Panc1 (cell line): ENCODE data around the gene DHCR7. TPM values are rescaled to one million over a fixed set of nuclear protein-coding genes. Genes with fewer than 3 reads are reported as not detected.

Experiments
- ATAC-seq: fragments of 200-7000 bp; cut with Tn5 transposase; 2 replicates; pipeline ENCODE4 v1.9.1; 2020; ENCODE audit warnings: mild to moderate bottlenecking, moderate library complexity
- BruUV-seq: library from RNA; stranded (reverse); fragments of 400-500 nt; replicated peaks from 2 replicates; lab custom pipeline; 2021; lab: Mats Ljungman, UMichigan
- CTCF ChIA-PET: fragments of 300-600 bp; sonication (Branson Sonifier 250); formaldehyde crosslinking; loops from one replicate; lab custom pipeline; 2022; ENCODE audit warnings: antibody characterized with exemption; lab: Charles Lee
- POLR2A ChIA-PET: fragments of 300-600 bp; sonication (Branson Sonifier 250); formaldehyde crosslinking; loops from one replicate; lab custom pipeline; 2022; ENCODE audit warnings: antibody characterized with exemption; lab: Charles Lee
- DNase-seq: peaks from one replicate; pipeline ENCODE4 v3.0.0-alpha.2; 2010; ENCODE audit warnings: low read depth, low spot score
- H3K27ac ChIP-seq: 2 replicates; pipeline ENCODE4 v1.5.1; 2011; ENCODE audit warnings: mild to moderate bottlenecking, low read length, inconsistent platforms
- H3K27me3 ChIP-seq: fragments of 200-500 bp; sonication (Bioruptor generic); 2 replicates; pipeline ENCODE4 v1.6.0; 2014; ENCODE audit warnings: low read length, inconsistent platforms; ENCODE audit not compliant: control insufficient read depth, insufficient read depth
- H3K36me3 ChIP-seq: fragments of 200-500 bp; sonication (Bioruptor generic); 2 replicates; pipeline ENCODE4 v1.5.1; 2014; ENCODE audit warnings: inconsistent platforms, mild to moderate bottlenecking, low read length, moderate library complexity; ENCODE audit not compliant: control insufficient read depth, insufficient read depth
- H3K4me1 ChIP-seq: 2 replicates; pipeline ENCODE4 v1.5.1; 2011; ENCODE audit warnings: inconsistent platforms, mild to moderate bottlenecking, low read length, moderate library complexity; ENCODE audit not compliant: control insufficient read depth, insufficient read depth
- H3K4me3 ChIP-seq, 2 experiments: 2 replicates each; pipeline ENCODE4 v1.5.1; 2011 to 2012; ENCODE audit warnings: low read depth in 2 of 2, low read length in 2 of 2, mild to moderate bottlenecking in 2 of 2, inconsistent platforms in 1 of 2, moderate library complexity in 1 of 2
- H3K9me3 ChIP-seq: fragments of 200-500 bp; sonication (Bioruptor generic); 2 replicates; pipeline ENCODE4 v1.5.1; 2014; ENCODE audit warnings: low read depth, mild to moderate bottlenecking, inconsistent platforms, low read length, moderate library complexity; ENCODE audit not compliant: control insufficient read depth, insufficient read depth
- POLR2AphosphoS5 ChIP-seq: IDR thresholded peaks from 2 replicates; pipeline ENCODE4 v1.6.1; 2012; ENCODE audit warnings: mild to moderate bottlenecking, low read depth, low read length, moderate library complexity
- TCF7L2 ChIP-seq: IDR thresholded peaks from 2 replicates; pipeline ENCODE4 v1.6.1; 2011; ENCODE audit warnings: mild to moderate bottlenecking, low read depth, low read length, inconsistent platforms
- in situ Hi-C: cut with HindIII; loops from 2 replicates; pipeline ENCODE4 v1.10.0; 2016; ENCODE audit warnings: low sequenced_read_pairs, low pct_unique_long_range_greater_than_20kb
- intact Hi-C: fragments of 100-400 bp; cut with micrococcal nuclease; formaldehyde crosslinking; loops from one replicate; pipeline ENCODE4 v1.10.0; 2022; ENCODE audit not compliant: unreplicated experiment
- total RNA-seq: library from RNA; stranded (reverse); gene quantifications from one replicate; pipeline ENCODE4 v1.2.1, GENCODE V29; 2021; ENCODE audit not compliant: unreplicated experiment
- TF ChIP-seq, protein P1 (sequence below), 2 experiments: IDR thresholded peaks; 2 replicates each; pipeline ENCODE4 v1.6.1; 2011 to 2012; ENCODE audit warnings: low read depth in 2 of 2, control low read depth in 1 of 2, low read length in 1 of 2, mild to moderate bottlenecking in 1 of 2, moderate library complexity in 1 of 2; ENCODE audit not compliant: insufficient read depth in 1 of 2
- TF ChIP-seq, protein P2 (sequence below): fragments of 450-650 bp; IDR thresholded peaks from 2 replicates; pipeline ENCODE4 v1.5.1; 2017; ENCODE audit warnings: mild to moderate bottlenecking

DHCR7 gene
- total RNA-seq, 1 experiment from 2014 or later: 356 TPM

DNA sequence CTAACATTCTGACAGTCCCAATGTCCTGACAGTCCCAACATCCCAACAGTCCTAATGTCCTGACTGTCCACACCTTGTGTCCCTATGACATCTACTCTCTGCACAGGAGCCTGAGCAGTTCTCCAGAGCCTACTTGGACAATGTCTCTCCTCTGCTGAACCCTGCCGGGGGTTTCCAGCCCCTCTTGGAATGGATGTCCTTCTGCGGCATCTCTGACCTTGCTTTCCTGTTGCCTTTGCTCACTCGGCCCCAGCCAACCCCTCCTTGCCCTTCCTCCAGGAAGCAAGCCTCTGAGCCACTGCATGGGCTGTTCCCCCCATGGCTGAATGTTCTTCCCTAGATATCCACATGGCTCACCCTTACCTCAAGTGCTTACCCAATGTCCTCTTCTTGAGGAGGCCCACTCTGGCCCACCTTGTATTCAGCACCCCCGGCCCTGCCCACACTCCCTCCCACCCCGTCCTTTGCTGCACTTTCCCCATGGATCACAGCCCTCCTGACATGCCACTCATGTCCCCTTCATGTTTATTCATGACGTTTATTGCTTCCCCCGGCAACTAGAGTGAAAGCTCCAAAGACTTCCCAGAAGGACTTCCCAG, 59.5 kb downstream of the DHCR7 start:
- no peak for ATAC-seq

DNA sequence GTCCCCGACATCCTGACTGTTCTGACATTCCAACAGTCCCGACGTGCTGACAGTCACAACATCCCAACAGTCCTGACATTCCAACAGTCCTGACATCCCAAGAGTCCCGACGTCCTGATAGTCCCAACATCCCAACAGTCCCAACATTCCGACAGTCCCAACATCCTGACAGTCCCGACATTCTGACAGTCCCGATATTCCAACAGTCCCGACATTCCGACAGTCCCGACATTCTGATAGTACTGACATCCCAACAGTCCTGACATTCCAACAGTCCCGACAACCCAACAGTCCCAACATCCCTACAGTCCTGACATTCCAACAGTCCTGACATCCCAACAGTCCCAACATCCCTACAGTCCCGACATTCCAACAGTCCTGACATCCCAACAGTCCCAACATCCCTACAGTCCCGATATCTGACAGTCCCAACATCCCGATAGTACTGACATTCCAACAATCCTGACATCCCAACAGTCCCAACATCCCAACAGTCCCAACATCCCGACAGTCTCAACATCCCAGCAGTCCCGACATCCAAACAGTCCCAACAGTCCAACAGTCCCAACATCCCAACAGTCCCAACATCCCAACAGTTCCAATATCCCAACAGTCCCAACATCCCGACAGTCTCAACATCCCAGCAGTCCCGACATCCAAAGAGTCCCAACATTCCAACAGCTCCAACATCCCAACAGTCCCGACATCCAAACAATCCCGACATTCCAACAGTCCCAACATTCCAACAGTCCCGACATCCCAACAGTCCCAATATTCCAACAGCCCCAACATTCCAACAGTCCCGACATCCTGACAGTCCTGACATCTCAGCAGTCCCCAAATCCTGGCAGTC, 60.2 kb downstream of the DHCR7 start:
- no peak for DNase-seq
- no peak for ATAC-seq
- Histone ChIP-seq H3K4me3 (no peak overlapping the region), H3K27ac (no peak overlapping the region), H3K27me3 (peaks cover 47% of the 10 kb centered on the region), H3K4me1 (no peaks in the 10 kb centered on the region), H3K36me3 (no peaks in the 10 kb centered on the region), H3K9me3 (no peaks in the 10 kb centered on the region)
- TF ChIP-seq POLR2AphosphoS5: no peak
- TF ChIP-seq, protein P1, sequence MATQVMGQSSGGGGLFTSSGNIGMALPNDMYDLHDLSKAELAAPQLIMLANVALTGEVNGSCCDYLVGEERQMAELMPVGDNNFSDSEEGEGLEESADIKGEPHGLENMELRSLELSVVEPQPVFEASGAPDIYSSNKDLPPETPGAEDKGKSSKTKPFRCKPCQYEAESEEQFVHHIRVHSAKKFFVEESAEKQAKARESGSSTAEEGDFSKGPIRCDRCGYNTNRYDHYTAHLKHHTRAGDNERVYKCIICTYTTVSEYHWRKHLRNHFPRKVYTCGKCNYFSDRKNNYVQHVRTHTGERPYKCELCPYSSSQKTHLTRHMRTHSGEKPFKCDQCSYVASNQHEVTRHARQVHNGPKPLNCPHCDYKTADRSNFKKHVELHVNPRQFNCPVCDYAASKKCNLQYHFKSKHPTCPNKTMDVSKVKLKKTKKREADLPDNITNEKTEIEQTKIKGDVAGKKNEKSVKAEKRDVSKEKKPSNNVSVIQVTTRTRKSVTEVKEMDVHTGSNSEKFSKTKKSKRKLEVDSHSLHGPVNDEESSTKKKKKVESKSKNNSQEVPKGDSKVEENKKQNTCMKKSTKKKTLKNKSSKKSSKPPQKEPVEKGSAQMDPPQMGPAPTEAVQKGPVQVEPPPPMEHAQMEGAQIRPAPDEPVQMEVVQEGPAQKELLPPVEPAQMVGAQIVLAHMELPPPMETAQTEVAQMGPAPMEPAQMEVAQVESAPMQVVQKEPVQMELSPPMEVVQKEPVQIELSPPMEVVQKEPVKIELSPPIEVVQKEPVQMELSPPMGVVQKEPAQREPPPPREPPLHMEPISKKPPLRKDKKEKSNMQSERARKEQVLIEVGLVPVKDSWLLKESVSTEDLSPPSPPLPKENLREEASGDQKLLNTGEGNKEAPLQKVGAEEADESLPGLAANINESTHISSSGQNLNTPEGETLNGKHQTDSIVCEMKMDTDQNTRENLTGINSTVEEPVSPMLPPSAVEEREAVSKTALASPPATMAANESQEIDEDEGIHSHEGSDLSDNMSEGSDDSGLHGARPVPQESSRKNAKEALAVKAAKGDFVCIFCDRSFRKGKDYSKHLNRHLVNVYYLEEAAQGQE (IDR thresholded peaks at IDR 0.05; ENCODE audit: insufficient read depth in 1 of 2, low read depth in 2 of 2, low read length in 1 of 2): no peak
- no peak for TF ChIP-seq TCF7L2
- TF ChIP-seq, protein P2, sequence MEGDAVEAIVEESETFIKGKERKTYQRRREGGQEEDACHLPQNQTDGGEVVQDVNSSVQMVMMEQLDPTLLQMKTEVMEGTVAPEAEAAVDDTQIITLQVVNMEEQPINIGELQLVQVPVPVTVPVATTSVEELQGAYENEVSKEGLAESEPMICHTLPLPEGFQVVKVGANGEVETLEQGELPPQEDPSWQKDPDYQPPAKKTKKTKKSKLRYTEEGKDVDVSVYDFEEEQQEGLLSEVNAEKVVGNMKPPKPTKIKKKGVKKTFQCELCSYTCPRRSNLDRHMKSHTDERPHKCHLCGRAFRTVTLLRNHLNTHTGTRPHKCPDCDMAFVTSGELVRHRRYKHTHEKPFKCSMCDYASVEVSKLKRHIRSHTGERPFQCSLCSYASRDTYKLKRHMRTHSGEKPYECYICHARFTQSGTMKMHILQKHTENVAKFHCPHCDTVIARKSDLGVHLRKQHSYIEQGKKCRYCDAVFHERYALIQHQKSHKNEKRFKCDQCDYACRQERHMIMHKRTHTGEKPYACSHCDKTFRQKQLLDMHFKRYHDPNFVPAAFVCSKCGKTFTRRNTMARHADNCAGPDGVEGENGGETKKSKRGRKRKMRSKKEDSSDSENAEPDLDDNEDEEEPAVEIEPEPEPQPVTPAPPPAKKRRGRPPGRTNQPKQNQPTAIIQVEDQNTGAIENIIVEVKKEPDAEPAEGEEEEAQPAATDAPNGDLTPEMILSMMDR: no peak
- CTCF ChIA-PET: no interaction called here
- intact Hi-C loops (no loop called here), in situ Hi-C loops (no loop called here)
- POLR2A ChIA-PET: no interaction called here
- BruUV-seq: no TSS peak

More for the DNA sequence above, 59.5 kb downstream of the DHCR7 start:
- ChIA-PET POLR2A (no interaction called here), CTCF (no interaction called here)
- intact Hi-C loops: no loop called here
- no peak overlapping the region for H3K27ac ChIP-seq
- no peaks in the 10 kb centered on the region for H3K36me3 ChIP-seq
- TF ChIP-seq, protein P1 (IDR thresholded peaks at IDR 0.05; ENCODE audit: insufficient read depth in 1 of 2, low read depth in 2 of 2, low read length in 1 of 2): no peak
- no peak for TF ChIP-seq TCF7L2
- no peak for TF ChIP-seq POLR2AphosphoS5
- TF ChIP-seq, protein P2: no peak
- peaks cover 52% of the 10 kb centered on the region for H3K27me3 ChIP-seq
- in situ Hi-C loops: no loop called here
- BruUV-seq: no TSS peak
- no peaks in the 10 kb centered on the region for H3K9me3 ChIP-seq
- H3K4me3 ChIP-seq: no peak overlapping the region
- DNase-seq: no peak
- H3K4me1 ChIP-seq: no peaks in the 10 kb centered on the region
